CD4-positive, alpha-beta T cell (primary cell): ENCODE results near the gene PBX1. TPM values are rescaled to one million over a fixed set of nuclear protein-coding genes. Genes with fewer than 3 reads are reported as not detected.

Experiments used
- ATAC-seq: fragments of 200-7000 bp; cut with Tn5 transposase; one replicate; pipeline ENCODE4 v1.10.0; 2022; ENCODE audit warnings: mild to moderate bottlenecking; ENCODE audit not compliant: poor library complexity
- CTCF ChIA-PET: fragments of 350-600 bp; sonication (Branson Sonifier 250); formaldehyde crosslinking; loops from one replicate; lab custom pipeline; 2021; ENCODE audit warnings: antibody characterized with exemption, inconsistent platforms; lab: Charles Lee
- POLR2A ChIA-PET: fragments of 350-600 bp; sonication (Branson Sonifier 250); formaldehyde crosslinking; loops from one replicate; lab custom pipeline; 2021; ENCODE audit warnings: antibody characterized with exemption, inconsistent platforms; lab: Charles Lee
- DNase-seq, 14 experiments: peaks; one replicate each; pipeline ENCODE4 v3.0.0-alpha.2; 2013 to 2020; ENCODE audit warnings: mixed read lengths in 2 of 14
- H3K27ac ChIP-seq, 2 donors: one replicate each; pipeline versions ENCODE4 v1.5.1 to v1.7.0; 2013; ENCODE audit warnings: low read length in 2 of 2, low read depth in 1 of 2, mild to moderate bottlenecking in 1 of 2
- H3K27me3 ChIP-seq, 2 experiments: 1 replicate in 1 of 2; 2 replicates in 1 of 2; pipeline versions ENCODE4 v1.6.1 to v1.7.0; 2013; ENCODE audit warnings: low read length in 2 of 2, control low read depth in 1 of 2, mild to moderate bottlenecking in 1 of 2, moderate library complexity in 1 of 2; ENCODE audit not compliant: insufficient read depth in 2 of 2, control insufficient read depth in 1 of 2
- H3K36me3 ChIP-seq: one replicate; pipeline ENCODE4 v1.6.1; 2013; ENCODE audit warnings: low read length, control low read depth; ENCODE audit not compliant: insufficient read depth
- H3K4me1 ChIP-seq: one replicate; pipeline ENCODE4 v1.6.1; 2013; ENCODE audit warnings: low read length, control low read depth; ENCODE audit not compliant: insufficient read depth
- H3K4me3 ChIP-seq: one replicate; pipeline ENCODE4 v1.5.1; 2013; ENCODE audit warnings: mild to moderate bottlenecking, low read length, moderate library complexity
- H3K9me3 ChIP-seq, 2 experiments: 1 replicate in 1 of 2; 2 replicates in 1 of 2; pipeline versions ENCODE4 v1.6.1 to v1.7.0; 2013; ENCODE audit warnings: low read length in 2 of 2, mild to moderate bottlenecking in 2 of 2, control low read depth in 1 of 2, moderate library complexity in 1 of 2; ENCODE audit not compliant: control insufficient read depth in 1 of 2, insufficient read depth in 1 of 2
- H3K27ac Mint-ChIP-seq: one replicate; pipeline ENCODE4 v1.8.0; 2020; ENCODE audit warnings: mixed read lengths
- H3K27me3 Mint-ChIP-seq: one replicate; pipeline ENCODE4 v1.8.0; 2021; ENCODE audit warnings: mixed read lengths
- H3K36me3 Mint-ChIP-seq: one replicate; pipeline ENCODE4 v1.8.0; 2021; ENCODE audit warnings: low read depth, mixed read lengths
- H3K4me1 Mint-ChIP-seq: one replicate; pipeline ENCODE4 v1.8.0; 2021; ENCODE audit warnings: low read depth, mixed read lengths
- H3K4me3 Mint-ChIP-seq: one replicate; pipeline ENCODE4 v1.8.0; 2020; ENCODE audit warnings: mild to moderate bottlenecking, mixed read lengths
- H3K9me3 Mint-ChIP-seq: one replicate; pipeline ENCODE4 v1.8.0; 2020; ENCODE audit warnings: mixed read lengths
- CTCF ChIP-seq: fragments of 200-600 bp; IDR thresholded peaks from one replicate; pipeline ENCODE4 v1.8.0; 2022; ENCODE audit warnings: antibody characterized with exemption, mild to moderate bottlenecking
- intact Hi-C, 2 experiments: fragments of 100-400 bp; cut with DNase I in 1 of 2; cut with micrococcal nuclease in 1 of 2; formaldehyde crosslinking; loops; one replicate each; pipeline versions ENCODE4 v1.15.1 to v1.9.0; 2023 to 2025; cut with DNase I, micrococcal nuclease
- total RNA-seq, 174 experiments: library from RNA in 2 of 174; stranded (reverse) in 2 of 174; gene quantifications; one replicate each; pipeline ENCODE4 v1.2.3 and lab custom pipeline; 2021 to 2026

Gene PBX1
- total RNA-seq, 2 experiments from 2014 or later: 0.64 to 0.96 TPM

GRCh38 chr1:164728719-164729118 lies 169.7 kb downstream of the PBX1 start:
- POLR2A ChIA-PET: no interaction called here
- intact Hi-C loops: no loop called here
- H3K36me3 Mint-ChIP-seq: no peaks in the 10 kb centered on the region

DNA sequence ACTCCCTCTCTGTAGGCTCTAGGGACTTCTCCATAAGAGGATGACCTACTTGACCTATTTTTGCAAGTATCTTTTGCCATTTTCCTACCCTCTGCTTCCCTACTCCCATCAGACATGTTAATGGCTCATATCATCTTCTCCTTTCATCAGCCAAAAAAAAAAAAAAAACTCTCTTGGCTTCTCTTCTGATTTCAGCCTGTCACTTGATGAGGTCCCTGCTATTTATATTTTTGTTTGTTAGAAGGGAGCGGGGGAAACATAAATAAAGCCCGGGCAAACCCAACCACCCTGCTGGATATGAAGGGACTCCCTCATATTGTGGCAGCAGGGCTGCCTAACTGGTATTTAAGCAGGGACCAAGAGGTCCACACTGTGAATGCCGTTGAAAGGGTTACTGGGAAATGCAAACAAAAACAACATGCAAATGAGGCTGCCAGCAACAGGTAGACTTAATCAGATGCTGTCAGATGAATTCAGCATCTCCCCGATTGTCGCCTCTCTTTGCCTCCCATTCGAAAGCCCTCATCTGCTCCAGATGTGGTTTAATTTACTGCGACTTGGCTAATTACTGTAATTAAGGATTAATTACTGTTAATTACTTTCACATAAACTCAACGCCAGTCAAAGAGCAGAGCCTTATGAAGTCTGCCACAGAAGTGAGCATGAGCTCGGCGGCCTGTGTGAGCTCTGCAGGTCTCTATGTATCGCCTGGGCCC lies 172.3 kb downstream of the PBX1 start:
- H3K4me3 ChIP-seq: no peak overlapping the region
- H3K4me1 ChIP-seq: no peaks in the 10 kb centered on the region
- Mint-ChIP-seq H3K9me3 (no peaks in the 10 kb centered on the region), H3K4me1 (no peaks in the 10 kb centered on the region), H3K27me3 (no peaks in the 10 kb centered on the region), H3K4me3 (no peak overlapping the region), H3K36me3 (no peaks in the 10 kb centered on the region), H3K27ac (no peak overlapping the region)
- no peaks in the 10 kb centered on the region for H3K36me3 ChIP-seq
- no peaks in the 10 kb centered on the region for H3K27me3 ChIP-seq
- no peak overlapping the region for H3K27ac ChIP-seq
- ATAC-seq: no peak
- CTCF ChIA-PET: no interaction called here
- peaks cover 0 to 3% of the 10 kb centered on the region in 2 experiments for H3K9me3 ChIP-seq
- intact Hi-C loops: no loop called here
- POLR2A ChIA-PET: no interaction called here
- no peak for TF ChIP-seq CTCF
- no peak for DNase-seq

More at GRCh38 chr1:164728719-164729118, 169.7 kb downstream of the PBX1 start:
- Histone ChIP-seq H3K27ac (no peak overlapping the region), H3K36me3 (no peaks in the 10 kb centered on the region), H3K4me1 (no peaks in the 10 kb centered on the region), H3K27me3 (no peaks in the 10 kb centered on the region), H3K9me3 (peaks cover 0 to 3% of the 10 kb centered on the region in 2 experiments), H3K4me3 (no peak overlapping the region)
- DNase-seq: no peak
- no peaks in the 10 kb centered on the region for H3K9me3 Mint-ChIP-seq
- no peaks in the 10 kb centered on the region for H3K4me1 Mint-ChIP-seq
- ATAC-seq: no peak
- CTCF ChIA-PET: no interaction called here
- no peak overlapping the region for H3K4me3 Mint-ChIP-seq
- H3K27ac Mint-ChIP-seq: no peak overlapping the region
- no peaks in the 10 kb centered on the region for H3K27me3 Mint-ChIP-seq
- no peak for TF ChIP-seq CTCF

- H3K4me1 Mint-ChIP-seq: no peaks in the 10 kb centered on the region
- ChIA-PET POLR2A (no interaction called here), CTCF (no interaction called here)
- no peak overlapping the region for H3K27ac Mint-ChIP-seq
- intact Hi-C loops: no loop called here
- H3K36me3 Mint-ChIP-seq: no peaks in the 10 kb centered on the region
- H3K4me3 ChIP-seq: no peak overlapping the region
- no peak for TF ChIP-seq CTCF
- H3K27me3 Mint-ChIP-seq: no peaks in the 10 kb centered on the region
- peaks cover 0 to 3% of the 10 kb centered on the region in 2 experiments for H3K9me3 ChIP-seq
- H3K27ac ChIP-seq: no peak overlapping the region
- H3K27me3 ChIP-seq: no peaks in the 10 kb centered on the region
- no peak for DNase-seq
- H3K36me3 ChIP-seq: no peaks in the 10 kb centered on the region
- H3K4me3 Mint-ChIP-seq: no peak overlapping the region
- H3K4me1 ChIP-seq: no peaks in the 10 kb centered on the region
- ATAC-seq: no peak
- no peaks in the 10 kb centered on the region for H3K9me3 Mint-ChIP-seq
These were observed 174.1 kb downstream of the PBX1 start for GRCh38 chr1:164733070-164733469.
